GM13977 (cell line): ENCODE data around the gene CLIP3.

Source experiments
- DNase-seq: peaks from one replicate; pipeline ENCODE4 v3.0.0; 2012; ENCODE audit warnings: low spot score
- in situ Hi-C: fragments of 300-500 bp; cut with MboI; formaldehyde crosslinking; loops from one replicate; pipeline ENCODE4 v1.12.0; 2022; ENCODE audit warnings: low sequenced_read_pairs, low pct_unique_long_range_greater_than_20kb, mixed read lengths, inconsistent platforms; ENCODE audit not compliant: unreplicated experiment
- TF ChIP-seq, protein P1 (sequence below): IDR thresholded peaks from 2 replicates; pipeline ENCODE4 v1.5.1; 2012; ENCODE audit warnings: mild to moderate bottlenecking, control low read depth; ENCODE audit not compliant: insufficient read depth; ENCODE audit errors: extremely low read depth, missing control alignments

Gene CLIP3

DNA sequence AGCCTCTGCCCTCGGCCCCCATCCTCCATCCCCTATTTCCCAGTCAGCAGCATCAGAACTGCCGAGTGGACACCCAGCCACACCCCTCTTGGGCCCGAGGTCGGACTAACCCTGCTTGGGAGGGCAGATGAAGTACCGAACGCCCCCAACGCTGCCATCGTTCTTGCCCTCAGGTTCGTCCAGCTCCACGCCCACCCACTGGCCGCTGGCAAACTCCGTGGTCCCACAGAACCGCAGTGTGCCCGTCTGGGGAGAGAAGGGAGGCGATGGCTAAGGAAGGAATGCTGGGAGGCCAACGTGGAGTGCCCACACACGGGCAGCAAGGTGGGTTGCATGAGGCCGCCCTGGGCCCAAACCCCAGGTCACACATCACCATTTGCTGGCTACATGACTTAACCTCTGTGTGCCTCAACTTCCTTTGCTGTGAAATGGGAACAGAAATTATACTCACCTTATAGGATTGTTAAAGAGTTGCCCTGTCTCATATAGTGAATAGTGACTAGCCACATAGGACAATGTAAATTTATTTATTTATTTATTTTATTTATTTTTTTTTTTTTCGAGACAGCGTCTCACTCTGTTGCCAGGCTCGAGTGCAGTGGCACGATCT, 13.5 kb downstream of the CLIP3 start:
- in situ Hi-C loops, result no loop called here
- DNase-seq, result no peak
- TF ChIP-seq, protein P1, sequence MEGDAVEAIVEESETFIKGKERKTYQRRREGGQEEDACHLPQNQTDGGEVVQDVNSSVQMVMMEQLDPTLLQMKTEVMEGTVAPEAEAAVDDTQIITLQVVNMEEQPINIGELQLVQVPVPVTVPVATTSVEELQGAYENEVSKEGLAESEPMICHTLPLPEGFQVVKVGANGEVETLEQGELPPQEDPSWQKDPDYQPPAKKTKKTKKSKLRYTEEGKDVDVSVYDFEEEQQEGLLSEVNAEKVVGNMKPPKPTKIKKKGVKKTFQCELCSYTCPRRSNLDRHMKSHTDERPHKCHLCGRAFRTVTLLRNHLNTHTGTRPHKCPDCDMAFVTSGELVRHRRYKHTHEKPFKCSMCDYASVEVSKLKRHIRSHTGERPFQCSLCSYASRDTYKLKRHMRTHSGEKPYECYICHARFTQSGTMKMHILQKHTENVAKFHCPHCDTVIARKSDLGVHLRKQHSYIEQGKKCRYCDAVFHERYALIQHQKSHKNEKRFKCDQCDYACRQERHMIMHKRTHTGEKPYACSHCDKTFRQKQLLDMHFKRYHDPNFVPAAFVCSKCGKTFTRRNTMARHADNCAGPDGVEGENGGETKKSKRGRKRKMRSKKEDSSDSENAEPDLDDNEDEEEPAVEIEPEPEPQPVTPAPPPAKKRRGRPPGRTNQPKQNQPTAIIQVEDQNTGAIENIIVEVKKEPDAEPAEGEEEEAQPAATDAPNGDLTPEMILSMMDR, result no peak

DNA sequence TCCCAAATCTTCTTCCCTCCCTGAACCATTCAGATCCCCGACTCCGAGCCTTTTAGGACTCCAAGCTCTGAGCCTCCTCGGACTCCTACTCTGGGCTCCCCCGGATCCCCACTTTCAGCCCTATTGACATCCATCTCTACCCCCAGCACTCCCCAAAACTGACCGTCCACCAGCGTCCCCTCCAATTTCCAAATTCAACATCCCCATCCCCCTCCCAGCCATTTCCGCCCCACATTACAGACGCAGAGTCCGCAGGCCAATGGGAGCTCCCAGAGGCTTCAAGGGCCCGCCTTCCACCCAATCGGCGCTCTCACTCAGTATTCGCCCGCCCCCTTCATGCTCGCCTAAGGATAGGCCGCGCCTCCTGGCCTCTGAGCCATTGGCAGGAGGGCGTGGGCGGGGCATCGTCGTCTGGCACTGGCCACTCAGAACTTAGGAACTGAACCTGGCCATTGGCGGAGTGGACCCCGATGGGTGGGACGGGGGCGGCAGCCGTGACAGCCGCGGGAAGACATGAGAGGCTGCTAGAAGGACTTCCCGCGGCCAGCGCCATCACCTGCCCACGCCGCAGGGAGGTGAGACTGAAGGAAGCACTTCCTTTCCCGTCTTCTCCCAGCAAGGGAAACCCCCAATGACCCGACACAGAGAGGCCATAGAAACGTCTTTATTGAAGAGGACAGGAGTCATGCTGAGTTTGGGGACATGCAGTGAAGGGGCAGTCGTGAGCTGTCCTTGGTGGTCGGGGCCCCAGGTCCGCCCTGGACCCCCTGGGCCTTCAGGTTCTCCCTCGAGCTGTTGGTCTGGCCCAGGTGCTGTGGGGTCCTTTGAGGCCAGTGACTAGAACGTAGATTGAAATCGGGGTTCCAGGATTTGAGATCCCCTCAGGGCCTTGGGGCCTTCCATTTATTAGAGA, 18.4 kb downstream of the CLIP3 start, which contains the start of gene ALKBH6:
TSS of gene ALKBH6 (minus strand) at position 202 of the 913 bp plus-strand sequence. CDS start 816 bp downstream, outside the sequence.
- TF ChIP-seq, protein P1, result no peak
- in situ Hi-C loops, result no loop called here
- DNase-seq, result peak; percentile 99

DNA sequence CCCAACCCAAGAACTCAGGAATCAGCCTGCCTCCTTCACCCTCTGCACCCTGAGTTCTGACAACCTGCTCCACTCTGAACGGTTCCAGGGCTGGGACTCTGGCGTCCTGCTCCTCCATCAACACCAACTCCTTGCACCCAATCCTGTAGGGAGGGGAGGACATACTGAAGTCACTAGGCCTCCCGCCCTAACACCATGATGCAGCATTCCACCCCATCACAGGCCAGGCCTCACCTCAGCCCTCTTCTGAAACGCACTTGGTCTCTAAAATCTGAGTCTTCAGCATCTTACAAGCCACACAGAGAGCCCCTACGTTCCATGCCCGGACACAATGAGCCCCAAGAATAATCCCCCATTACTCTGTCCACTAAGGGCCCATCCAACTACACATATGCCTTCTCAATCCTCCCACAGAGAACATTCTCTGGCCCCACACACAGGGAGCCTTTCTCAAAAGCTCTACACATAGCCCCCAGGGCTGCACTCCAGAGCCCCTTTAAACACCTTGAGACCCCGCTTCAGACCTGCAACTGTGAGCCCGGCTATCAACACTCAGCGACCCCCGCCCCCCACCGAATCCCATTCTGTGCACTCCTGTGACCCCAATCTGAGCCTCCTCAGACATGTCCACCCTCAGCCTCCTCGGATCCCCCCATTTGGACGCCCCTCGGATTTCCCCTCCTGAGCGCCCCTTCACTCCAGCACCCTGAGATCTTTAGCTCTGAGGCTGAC, 19.2 kb downstream of the CLIP3 start:
- in situ Hi-C loops, result no loop called here
- TF ChIP-seq, protein P1, result no peak
- DNase-seq, result no peak

DNA sequence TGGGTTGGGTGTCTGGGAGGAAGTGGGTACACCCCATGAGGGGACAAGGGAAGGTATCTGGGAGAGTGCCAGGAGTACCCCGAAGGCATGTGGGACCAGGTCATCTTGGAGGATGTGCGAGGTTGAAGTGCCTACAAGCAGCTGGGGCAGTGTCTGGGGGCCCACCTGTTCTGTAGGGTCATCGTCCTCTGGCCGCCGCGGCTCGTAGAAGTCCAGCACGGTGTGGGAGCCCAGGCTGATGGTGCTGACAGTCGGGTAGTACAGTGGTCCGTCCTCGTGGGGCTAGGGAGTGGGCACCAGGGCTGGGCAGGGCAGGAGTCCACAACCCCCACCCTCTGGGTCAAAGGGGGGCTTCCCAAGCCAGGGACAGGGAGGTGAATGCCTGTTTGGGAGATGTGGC, 22.3 kb downstream of the CLIP3 start:
- in situ Hi-C loops, result no loop called here
- TF ChIP-seq, protein P1, result no peak

DNA sequence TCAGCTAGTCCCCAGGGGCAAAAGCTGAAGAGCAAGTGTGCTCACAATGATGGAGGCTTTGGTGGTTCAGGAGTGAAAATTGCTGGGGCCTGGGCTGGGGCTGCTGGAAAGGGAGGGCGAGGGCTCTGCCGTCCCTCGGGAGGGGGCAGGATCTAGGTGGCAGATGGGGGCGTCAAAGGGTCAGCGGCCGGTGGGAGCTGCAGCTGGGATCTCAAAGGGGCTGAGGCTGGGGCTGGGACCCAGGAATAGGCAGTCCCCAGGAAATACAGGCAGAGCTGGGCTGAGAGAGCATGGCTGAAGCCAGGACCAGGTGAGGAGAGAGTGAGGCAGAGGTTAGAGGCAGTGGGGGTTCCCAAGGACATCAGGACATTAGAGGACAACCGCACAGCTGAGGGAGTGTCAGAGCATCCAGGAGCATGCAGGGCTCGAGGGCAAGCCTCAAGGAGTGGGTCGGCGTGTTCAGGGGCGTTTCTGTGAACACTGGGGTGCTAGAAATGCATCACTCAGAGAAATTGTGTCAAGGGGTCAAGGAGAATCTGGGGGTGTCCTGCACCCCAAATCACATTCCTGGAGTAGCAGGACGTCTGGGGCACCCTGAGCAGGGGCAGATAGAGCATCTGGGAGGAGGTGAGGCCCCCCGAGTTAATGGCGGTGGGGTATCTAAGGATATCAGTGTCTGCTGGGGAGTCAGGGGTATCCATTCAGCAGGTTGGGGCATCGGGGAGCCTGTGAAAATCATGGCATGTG, 22.9 kb downstream of the CLIP3 start:
- in situ Hi-C loops, result no loop called here
- DNase-seq, result no peak
- TF ChIP-seq, protein P1, result no peak

More for the DNA sequence above, 22.3 kb downstream of the CLIP3 start:
- DNase-seq, result no peak

DNA sequence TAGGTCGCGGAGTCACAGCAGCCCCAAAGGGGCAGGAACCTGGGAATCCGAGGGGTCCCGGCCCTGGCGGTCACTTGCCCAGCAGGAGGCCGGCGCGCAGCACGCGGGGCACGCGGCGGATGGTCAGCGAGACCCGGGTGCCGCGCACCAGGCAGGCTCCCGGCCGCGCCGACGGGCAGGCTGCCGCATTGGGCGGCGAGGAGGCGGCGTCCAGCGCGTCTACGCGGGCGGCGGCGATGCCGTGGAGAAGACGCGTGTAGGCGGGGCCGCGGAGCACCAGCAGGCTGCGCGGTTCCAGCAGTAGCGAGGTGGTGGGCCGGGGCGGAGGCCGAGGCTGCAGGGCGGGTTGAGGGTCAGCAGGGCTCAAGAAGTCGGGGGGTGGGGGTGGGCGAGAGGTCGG, 23.5 kb downstream of the CLIP3 start:
- in situ Hi-C loops, result no loop called here
- TF ChIP-seq, protein P1, result no peak
- peak; percentile 82 for DNase-seq
